ENCODE measurements around the gene SDCBP2. TPM values are rescaled to one million over a fixed set of nuclear protein-coding genes. Genes with fewer than 3 reads are reported as not detected.

Gene SDCBP2
- total RNA-seq, 4 donors from 2014 or later, result 90.2 to 175 (median 134) TPM

GRCh38 chr20:1319462-1319861 lies 9.5 kb downstream of the SDCBP2 start:
- no peak for TF ChIP-seq POLR2A (IDR thresholded peaks at IDR 0.05)
- no peak for TF ChIP-seq CTCF (IDR thresholded peaks at IDR 0.05)
- no peak overlapping the region for H3K27ac ChIP-seq
- H3K27me3 ChIP-seq, result no peaks in the 10 kb centered on the region
- H3K4me3 ChIP-seq, result no peak overlapping the region
- WGBS, 2 donors, result 20 to 90% methylated on average over 1 to 2 of the region's 4 CpGs
- intact Hi-C loops (cut with DNase I), result loop anchor here (10.0 kb wide), 1 partner anchor 75 kb away; the partner anchor contains the start of gene FKBP1A
- no peak for DNase-seq
- peaks cover 0 to 38% (median 0%) of the 10 kb centered on the region in 3 donors for H3K36me3 ChIP-seq
- no peaks in the 10 kb centered on the region for H3K9me3 ChIP-seq
- peaks cover 0 to 28% (median 17%) of the 10 kb centered on the region in 3 donors for H3K4me1 ChIP-seq

- 83 to 94% methylated on average over 3 to 4 of the region's 4 CpGs for WGBS, 2 donors
These were observed 9.9 kb downstream of the SDCBP2 start for GRCh38 chr20:1319051-1319450.

GRCh38 chr20:1317545-1318255 lies 11.2 kb downstream of the SDCBP2 start:
- no peak for DNase-seq
- intact Hi-C loops (cut with DNase I), result loop anchor here (10.0 kb wide), 1 partner anchor 77 kb away; the partner anchor contains the start of gene FKBP1A
- 30 to 54% methylated on average over 5 to 9 of the region's 12 CpGs for WGBS, 2 donors

More at GRCh38 chr20:1319051-1319450, 9.9 kb downstream of the SDCBP2 start:
- TF ChIP-seq CTCF (IDR thresholded peaks at IDR 0.05) (no peak), POLR2A (IDR thresholded peaks at IDR 0.05) (no peak)
- Histone ChIP-seq H3K9me3 (no peaks in the 10 kb centered on the region), H3K36me3 (peaks cover 0 to 38% (median 0%) of the 10 kb centered on the region in 3 donors), H3K4me1 (peaks cover 0 to 25% (median 13%) of the 10 kb centered on the region in 3 donors), H3K27me3 (no peaks in the 10 kb centered on the region), H3K27ac (no peak overlapping the region), H3K4me3 (no peak overlapping the region)
- no peak for DNase-seq
- intact Hi-C loops (cut with DNase I), result loop anchor here (10.0 kb wide), 1 partner anchor 76 kb away; the partner anchor contains the start of gene FKBP1A

GRCh38 chr20:1315804-1316203 lies 13.1 kb downstream of the SDCBP2 start:
- DNase-seq, result no peak
- no peak overlapping the region for H3K4me3 ChIP-seq
- H3K27ac ChIP-seq, result no peak overlapping the region
- peaks cover 0 to 12% (median 7%) of the 10 kb centered on the region in 3 donors for H3K4me1 ChIP-seq
- H3K36me3 ChIP-seq, result peaks cover 0 to 57% (median 0%) of the 10 kb centered on the region in 3 donors
- intact Hi-C loops (cut with DNase I), result loop anchor here (10.0 kb wide), 1 partner anchor 79 kb away; the partner anchor contains the start of gene FKBP1A
- H3K9me3 ChIP-seq, result no peaks in the 10 kb centered on the region
- no peak for TF ChIP-seq POLR2A (IDR thresholded peaks at IDR 0.05)
- no peak for TF ChIP-seq CTCF (IDR thresholded peaks at IDR 0.05)
- H3K27me3 ChIP-seq, result no peaks in the 10 kb centered on the region
- 71 to 87% methylated on average over 5 of the region's 5 CpGs for WGBS, 2 donors

More at GRCh38 chr20:1317545-1318255, 11.2 kb downstream of the SDCBP2 start:
- Histone ChIP-seq H3K36me3 (peaks cover 0 to 44% (median 0%) of the 10 kb centered on the region in 3 donors), H3K4me1 (peaks cover 0 to 24% (median 14%) of the 10 kb centered on the region in 3 donors), H3K27ac (no peak overlapping the region), H3K9me3 (no peaks in the 10 kb centered on the region), H3K27me3 (no peaks in the 10 kb centered on the region), H3K4me3 (no peak overlapping the region)
- no peak for TF ChIP-seq CTCF (IDR thresholded peaks at IDR 0.05)
- TF ChIP-seq POLR2A (IDR thresholded peaks at IDR 0.05), result no peak
